OCI-LY3 (cell line): ENCODE results near the gene ADH4.
"Not testable (repeated sequence)": the region's sequence is repeated elsewhere in the genome, so short reads cannot be mapped to it uniquely, and the experiment has no call there.

ENCODE experiments used
- H2AFZ ChIP-seq: fragments of 200-600, 300-600 bp; shearing (Covaris generic); 2 replicates; pipeline ENCODE4 v1.6.0; 2014; ENCODE audit warnings: antibody characterized with exemption, low read depth, low read length
- H3K27ac ChIP-seq: fragments of 200-600, 300-600 bp; sonication (generic); 2 replicates; pipeline ENCODE4 v1.5.1; 2014; ENCODE audit warnings: mild to moderate bottlenecking, low read length, moderate library complexity, mixed read lengths
- H3K27me3 ChIP-seq: fragments of 200-600, 300-600 bp; sonication (generic); 2 replicates; pipeline ENCODE4 v1.6.1; 2014; ENCODE audit warnings: low read depth, low read length, mixed read lengths
- H3K36me3 ChIP-seq: fragments of 200-600, 300-600 bp; sonication (generic); replicated peaks from 2 replicates; pipeline ENCODE3; 2014; ENCODE audit warnings: low read depth, low read length, mixed read lengths
- H3K4me1 ChIP-seq: fragments of 300-600, 200-600 bp; sonication (generic); 2 replicates; pipeline ENCODE4 v1.6.1; 2014; ENCODE audit warnings: low read length, mixed read lengths
- H3K4me2 ChIP-seq: fragments of 200-600, 300-600 bp; sonication (generic); 2 replicates; pipeline ENCODE4 v1.6.1; 2014; ENCODE audit warnings: low read length, mixed read lengths
- H3K4me3 ChIP-seq: fragments of 300-600, 200-600 bp; sonication (generic); 2 replicates; pipeline ENCODE4 v1.5.1; 2014; ENCODE audit warnings: antibody characterized with exemption, mild to moderate bottlenecking, low read length, moderate library complexity
- H3K79me2 ChIP-seq: fragments of 300-600, 200-600 bp; shearing (Covaris generic); 2 replicates; pipeline ENCODE4 v1.6.1; 2014; ENCODE audit warnings: mild to moderate bottlenecking, low read length, mixed read lengths
- H3K9ac ChIP-seq: fragments of 300-600, 200-600 bp; shearing (Covaris generic); 2 replicates; pipeline ENCODE4 v1.6.0; 2014; ENCODE audit warnings: mild to moderate bottlenecking, low read length, moderate library complexity
- H3K9me3 ChIP-seq: fragments of 200-600, 300-600 bp; shearing (Covaris generic); 2 replicates; pipeline ENCODE4 v1.6.1; 2014; ENCODE audit warnings: low read length, mixed read lengths; ENCODE audit not compliant: insufficient read depth
- H4K20me1 ChIP-seq: fragments of 200-600, 300-600 bp; sonication (generic); 2 replicates; pipeline ENCODE4 v1.6.1; 2016; ENCODE audit warnings: low read length, mixed read lengths; ENCODE audit not compliant: insufficient read depth
- EZH2phosphoT487 ChIP-seq: fragments of 200-600 bp; shearing (Covaris generic); IDR thresholded peaks from 2 replicates; pipeline ENCODE4 v1.6.1; 2018; ENCODE audit warnings: antibody characterized with exemption, mixed run types, low read depth
- TF ChIP-seq, protein P1 (sequence below): fragments of 200-600, 300-600 bp; sonication (generic); IDR thresholded peaks from 2 replicates; pipeline ENCODE4 v1.5.1; 2014; ENCODE audit warnings: antibody characterized with exemption, low read length, low read depth

Gene ADH4

GRCh38 chr4:99104153-99104552 lies 39.9 kb downstream of the ADH4 start:
- H3K9ac ChIP-seq: no peak overlapping the region
- no peak overlapping the region for H3K4me3 ChIP-seq
- H3K9me3 ChIP-seq: no peaks in the 10 kb centered on the region
- H2AFZ ChIP-seq: no peak overlapping the region
- H3K79me2 ChIP-seq: no peaks in the 10 kb centered on the region
- no peaks in the 10 kb centered on the region for H3K27me3 ChIP-seq
- no peaks in the 10 kb centered on the region for H3K4me1 ChIP-seq
- no peak overlapping the region for H3K27ac ChIP-seq
- H3K36me3 ChIP-seq: no peaks in the 10 kb centered on the region
- H4K20me1 ChIP-seq: no peaks in the 10 kb centered on the region
- TF ChIP-seq, protein P1, sequence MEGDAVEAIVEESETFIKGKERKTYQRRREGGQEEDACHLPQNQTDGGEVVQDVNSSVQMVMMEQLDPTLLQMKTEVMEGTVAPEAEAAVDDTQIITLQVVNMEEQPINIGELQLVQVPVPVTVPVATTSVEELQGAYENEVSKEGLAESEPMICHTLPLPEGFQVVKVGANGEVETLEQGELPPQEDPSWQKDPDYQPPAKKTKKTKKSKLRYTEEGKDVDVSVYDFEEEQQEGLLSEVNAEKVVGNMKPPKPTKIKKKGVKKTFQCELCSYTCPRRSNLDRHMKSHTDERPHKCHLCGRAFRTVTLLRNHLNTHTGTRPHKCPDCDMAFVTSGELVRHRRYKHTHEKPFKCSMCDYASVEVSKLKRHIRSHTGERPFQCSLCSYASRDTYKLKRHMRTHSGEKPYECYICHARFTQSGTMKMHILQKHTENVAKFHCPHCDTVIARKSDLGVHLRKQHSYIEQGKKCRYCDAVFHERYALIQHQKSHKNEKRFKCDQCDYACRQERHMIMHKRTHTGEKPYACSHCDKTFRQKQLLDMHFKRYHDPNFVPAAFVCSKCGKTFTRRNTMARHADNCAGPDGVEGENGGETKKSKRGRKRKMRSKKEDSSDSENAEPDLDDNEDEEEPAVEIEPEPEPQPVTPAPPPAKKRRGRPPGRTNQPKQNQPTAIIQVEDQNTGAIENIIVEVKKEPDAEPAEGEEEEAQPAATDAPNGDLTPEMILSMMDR: no peak
- TF ChIP-seq EZH2phosphoT487: no peak
- H3K4me2 ChIP-seq: no peak overlapping the region

GRCh38 chr4:99103166-99103565 lies 40.9 kb downstream of the ADH4 start:
- TF ChIP-seq EZH2phosphoT487: no peak
- TF ChIP-seq, protein P1: no peak

DNA sequence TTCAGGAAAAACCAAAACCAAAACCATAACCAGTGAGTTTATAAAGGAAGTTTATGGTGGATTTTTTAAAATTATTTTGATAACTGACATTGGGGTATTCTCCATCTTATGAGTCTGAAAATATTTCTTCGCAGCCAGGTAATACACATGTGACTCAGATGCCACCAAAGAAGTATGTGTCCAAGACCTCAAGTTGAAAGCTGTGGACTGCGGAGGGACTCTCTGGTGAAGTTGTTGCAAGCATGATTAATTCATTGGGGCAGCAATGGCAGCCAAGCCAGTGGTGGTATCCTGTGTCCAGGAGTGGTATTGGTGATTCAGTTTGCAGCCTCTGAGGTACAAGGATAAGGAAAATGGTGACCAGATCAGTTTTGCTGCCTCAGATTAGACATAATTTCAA lies 41.5 kb downstream of the ADH4 start:
- no peak overlapping the region for H3K4me3 ChIP-seq
- no peaks in the 10 kb centered on the region for H3K27me3 ChIP-seq
- H3K79me2 ChIP-seq: no peaks in the 10 kb centered on the region
- H3K9me3 ChIP-seq: no peaks in the 10 kb centered on the region
- no peaks in the 10 kb centered on the region for H4K20me1 ChIP-seq
- no peak for TF ChIP-seq EZH2phosphoT487
- TF ChIP-seq, protein P1: no peak
- H3K4me2 ChIP-seq: no peak overlapping the region
- no peaks in the 10 kb centered on the region for H3K4me1 ChIP-seq
- no peaks in the 10 kb centered on the region for H3K36me3 ChIP-seq
- no peak overlapping the region for H3K27ac ChIP-seq
- H3K9ac ChIP-seq: no peak overlapping the region
- no peak overlapping the region for H2AFZ ChIP-seq

More at GRCh38 chr4:99103166-99103565, 40.9 kb downstream of the ADH4 start:
- H3K36me3 ChIP-seq: no peaks in the 10 kb centered on the region
- H3K4me3 ChIP-seq: no peak overlapping the region
- H4K20me1 ChIP-seq: no peaks in the 10 kb centered on the region
- no peak overlapping the region for H3K9ac ChIP-seq
- H3K27me3 ChIP-seq: no peaks in the 10 kb centered on the region
- H3K27ac ChIP-seq: no peak overlapping the region
- H3K4me1 ChIP-seq: no peaks in the 10 kb centered on the region
- H3K9me3 ChIP-seq: no peaks in the 10 kb centered on the region
- no peak overlapping the region for H3K4me2 ChIP-seq
- no peaks in the 10 kb centered on the region for H3K79me2 ChIP-seq
- H2AFZ ChIP-seq: no peak overlapping the region

- TF ChIP-seq, protein P1: no peak
- TF ChIP-seq EZH2phosphoT487: no peak
- H3K9me3 ChIP-seq: no peaks in the 10 kb centered on the region
- no peak overlapping the region for H3K4me3 ChIP-seq
- H3K27ac ChIP-seq: no peak overlapping the region
- no peak overlapping the region for H3K9ac ChIP-seq
- H3K27me3 ChIP-seq: no peaks in the 10 kb centered on the region
- no peak overlapping the region for H3K4me2 ChIP-seq
- no peaks in the 10 kb centered on the region for H3K79me2 ChIP-seq
- H3K4me1 ChIP-seq: no peaks in the 10 kb centered on the region
- H3K36me3 ChIP-seq: no peaks in the 10 kb centered on the region
- no peaks in the 10 kb centered on the region for H4K20me1 ChIP-seq
- no peak overlapping the region for H2AFZ ChIP-seq
These were observed 43.2 kb downstream of the ADH4 start for GRCh38 chr4:99100876-99101275.

DNA sequence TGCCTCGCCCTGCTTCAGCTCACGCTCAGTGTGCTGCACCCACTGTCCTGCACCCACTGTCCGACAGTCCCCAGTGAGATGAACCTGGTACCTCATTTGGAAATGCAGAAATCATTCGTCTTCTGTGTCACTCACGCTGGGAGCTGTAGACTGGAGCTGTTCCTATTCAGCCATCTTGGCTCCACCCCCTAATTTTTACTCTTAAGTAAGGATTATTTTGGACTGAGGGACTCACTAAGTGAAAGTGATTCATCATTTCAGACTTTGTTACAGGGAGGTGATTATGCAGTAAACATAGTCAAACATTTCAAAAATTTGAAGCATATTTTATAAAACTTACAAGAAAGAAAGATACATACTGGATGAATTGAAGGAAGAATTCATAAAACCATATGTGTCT lies 44.3 kb downstream of the ADH4 start:
- H4K20me1 ChIP-seq, H3K9me3 ChIP-seq, H3K27ac ChIP-seq, H3K4me3 ChIP-seq, H2AFZ ChIP-seq, H3K4me2 ChIP-seq, H3K36me3 ChIP-seq, H3K27me3 ChIP-seq, H3K4me1 ChIP-seq, H3K79me2 ChIP-seq, H3K9ac ChIP-seq: not testable (repeated sequence)
